HG03045 (cell line): ENCODE measurements around the gene CD164.
"Not testable (repeated sequence)": the region's sequence is repeated elsewhere in the genome, so short reads cannot be mapped to it uniquely, and the experiment has no call there.

ENCODE experiments used
- ATAC-seq: cut with Tn5 transposase; IDR thresholded peaks from one replicate; pipeline ENCODE4 v1.9.1; 2021; ENCODE audit warnings: mild to moderate bottlenecking, moderate library complexity; ENCODE audit not compliant: unreplicated experiment

CD164 gene

DNA sequence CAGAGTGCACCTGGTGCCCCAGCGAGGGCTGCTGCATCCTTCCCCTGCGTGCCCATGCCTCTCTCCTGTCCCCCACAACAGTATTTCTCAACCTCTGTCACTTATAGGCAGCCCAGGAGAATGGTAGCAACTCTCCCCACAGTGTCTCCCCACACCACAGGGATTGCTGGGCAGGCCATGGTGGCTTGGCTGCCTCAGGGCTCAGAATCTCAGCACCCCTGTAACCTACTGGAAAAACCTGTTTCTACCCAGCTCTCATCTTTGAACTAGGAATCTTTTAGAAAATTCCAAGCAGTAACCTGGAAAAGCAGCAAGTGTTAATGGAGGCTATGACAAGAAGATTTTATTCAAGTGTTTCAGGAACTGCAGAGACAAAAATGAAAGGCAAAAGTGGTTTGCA, 38.0 kb downstream of the CD164 start:
- no peak for ATAC-seq

DNA sequence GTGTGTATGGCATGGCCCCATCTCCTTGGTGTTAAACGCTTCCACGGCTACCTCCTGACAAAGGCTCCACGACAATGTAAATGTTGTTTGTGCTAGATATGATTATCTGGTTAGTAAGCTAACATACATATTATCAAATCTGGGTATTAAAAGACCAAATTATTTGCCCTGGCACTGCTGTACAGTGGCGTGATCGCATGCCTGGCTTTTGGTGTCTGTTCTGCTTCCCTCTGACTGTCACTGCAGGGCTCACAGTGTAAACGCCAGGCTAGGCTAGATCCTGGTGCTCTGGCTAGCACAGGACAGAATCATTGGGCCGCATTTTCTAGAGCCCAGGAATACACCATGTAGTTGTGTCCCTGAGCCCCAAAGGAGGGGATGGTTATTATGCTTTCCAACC, 38.7 kb downstream of the CD164 start:
- ATAC-seq, result no peak

DNA sequence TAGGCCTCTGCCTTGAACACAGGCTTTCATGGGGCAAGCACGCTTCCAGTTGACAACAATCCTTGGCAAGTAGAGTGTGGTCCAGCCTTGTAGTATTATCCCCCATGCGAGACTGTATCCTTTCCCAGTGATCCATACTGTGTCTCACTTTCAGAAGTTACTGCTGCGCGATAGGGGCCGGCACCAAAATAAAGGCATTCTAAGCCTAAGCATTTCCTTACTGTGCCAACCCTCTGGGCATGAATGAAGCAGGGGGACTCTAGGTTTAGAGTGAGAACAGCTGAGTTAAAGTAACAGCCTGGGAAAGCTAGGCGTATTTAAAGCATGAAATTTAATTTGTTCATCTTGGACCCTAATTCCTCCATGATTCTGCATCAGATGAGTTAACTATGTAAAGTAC, 39.4 kb downstream of the CD164 start:
- no peak for ATAC-seq

DNA sequence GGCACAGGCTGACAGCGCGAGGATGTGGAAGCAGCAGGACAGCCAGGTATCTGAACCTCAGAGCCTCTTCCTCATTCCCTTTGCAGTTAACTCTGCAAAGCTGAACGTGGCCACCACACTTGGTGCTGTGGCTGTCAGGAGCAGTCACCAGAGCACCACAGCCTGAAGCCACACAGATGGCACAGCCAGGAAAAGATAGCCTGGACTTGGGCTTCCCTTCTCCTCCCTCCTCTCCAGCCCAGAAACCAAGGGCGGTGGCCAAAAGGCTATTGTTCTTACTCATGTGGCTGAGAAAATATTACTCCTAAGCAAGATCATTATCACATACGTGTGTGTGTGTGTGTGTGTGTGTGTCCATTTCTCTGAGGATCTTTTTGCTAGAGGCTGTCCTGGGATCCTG, 39.8 kb downstream of the CD164 start:
- no peak for ATAC-seq

GRCh38 chr6:109340811-109341210, 41.5 kb downstream of the CD164 start:
- no peak for ATAC-seq

GRCh38 chr6:109339906-109340678, 42.2 kb downstream of the CD164 start:
- no peak for ATAC-seq

- no peak for ATAC-seq
Observed at GRCh38 chr6:109336221-109336961, 45.9 kb downstream of the CD164 start.

DNA sequence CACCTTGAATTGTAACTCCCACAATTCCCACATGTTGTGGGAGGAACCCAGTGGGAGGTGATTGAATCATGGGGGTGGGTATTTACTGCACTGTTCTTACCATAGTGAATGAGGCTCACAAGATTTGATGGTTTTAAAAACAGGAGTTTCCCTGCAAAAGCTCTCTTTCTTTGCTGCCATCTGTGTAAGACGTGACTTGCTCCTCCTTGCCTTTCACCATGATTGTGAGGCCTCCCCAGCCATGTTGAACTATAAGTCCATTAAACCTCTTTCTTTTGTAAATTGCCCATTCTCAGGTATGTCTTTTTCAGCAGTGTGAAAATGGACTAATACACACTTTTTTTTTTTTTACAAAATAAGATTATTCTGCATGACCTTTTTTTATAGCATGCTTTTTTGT, 48.4 kb downstream of the CD164 start:
- not testable (repeated sequence) for ATAC-seq

GRCh38 chr6:109332748-109333147, 49.5 kb downstream of the CD164 start:
- no peak for ATAC-seq

GRCh38 chr6:109331081-109331480, 51.2 kb downstream of the CD164 start:
- ATAC-seq, result no peak

- ATAC-seq, result no peak
Observed at GRCh38 chr6:109330263-109330662, 52.0 kb downstream of the CD164 start.

DNA sequence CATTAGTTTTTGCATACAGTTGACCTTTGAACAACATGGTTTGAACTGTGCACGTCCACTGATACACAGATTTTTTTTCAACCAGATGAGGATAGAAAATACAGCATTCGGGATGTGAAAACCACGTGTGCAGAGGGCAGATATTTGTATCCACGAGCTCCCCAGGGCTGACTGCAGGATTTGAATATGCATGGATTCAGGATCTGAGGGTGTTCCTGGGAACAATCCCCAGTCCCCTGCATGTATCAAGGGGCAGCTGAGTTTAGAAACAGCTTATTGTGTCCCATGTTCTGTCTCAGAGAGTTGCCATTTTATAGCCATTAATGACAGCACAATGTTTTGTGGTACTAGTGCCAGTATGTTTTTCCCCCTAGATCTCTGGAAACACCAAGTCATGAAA, 53.6 kb downstream of the CD164 start:
- ATAC-seq, result no peak

DNA sequence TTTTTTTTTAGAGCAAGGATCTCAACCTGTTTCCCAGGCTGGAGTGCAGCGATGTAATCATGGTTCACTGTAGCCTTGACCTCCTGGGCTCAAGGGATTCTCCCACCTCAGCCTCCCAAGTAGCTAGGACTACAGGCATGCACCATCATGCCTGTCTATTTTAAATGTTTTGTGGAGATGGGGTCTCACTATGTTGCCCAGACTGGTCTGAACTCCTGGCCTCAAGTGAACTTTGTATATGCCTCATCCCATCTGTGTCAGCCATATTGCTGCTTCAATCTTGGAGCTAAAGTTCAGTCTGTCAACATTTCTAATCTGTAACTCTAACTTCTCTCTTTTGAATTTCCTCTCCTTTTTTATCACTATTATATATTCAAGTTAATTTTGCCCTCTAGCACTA, 54.3 kb downstream of the CD164 start:
- no peak for ATAC-seq

GRCh38 chr6:109327491-109327890, 54.8 kb downstream of the CD164 start:
- ATAC-seq, result no peak

- no peak for ATAC-seq
Observed at GRCh38 chr6:109326351-109326750, 55.9 kb downstream of the CD164 start.

GRCh38 chr6:109325400-109325801, 56.9 kb downstream of the CD164 start:
- no peak for ATAC-seq

DNA sequence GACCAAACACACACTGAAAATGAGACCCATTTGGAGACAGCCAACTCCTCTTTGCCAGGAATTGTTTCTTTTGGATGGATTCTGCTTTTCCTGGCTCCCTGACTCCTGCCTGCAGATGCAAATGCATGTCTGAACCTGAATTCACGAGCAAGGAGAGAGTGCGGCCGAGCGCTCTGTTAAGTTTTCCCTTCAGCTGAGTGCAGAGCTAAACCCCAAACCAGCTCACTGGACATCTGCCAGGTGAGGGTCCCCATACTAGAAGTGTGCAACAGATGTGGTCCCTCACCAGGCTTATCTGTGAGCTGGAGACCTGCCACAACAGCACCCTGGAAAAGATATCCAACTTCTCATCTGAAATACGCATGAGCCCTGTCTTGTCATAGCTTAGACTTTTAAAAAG, 59.0 kb downstream of the CD164 start:
- ATAC-seq, result no peak

- no peak for ATAC-seq
Observed at GRCh38 chr6:109322825-109323224, 59.4 kb downstream of the CD164 start.

DNA sequence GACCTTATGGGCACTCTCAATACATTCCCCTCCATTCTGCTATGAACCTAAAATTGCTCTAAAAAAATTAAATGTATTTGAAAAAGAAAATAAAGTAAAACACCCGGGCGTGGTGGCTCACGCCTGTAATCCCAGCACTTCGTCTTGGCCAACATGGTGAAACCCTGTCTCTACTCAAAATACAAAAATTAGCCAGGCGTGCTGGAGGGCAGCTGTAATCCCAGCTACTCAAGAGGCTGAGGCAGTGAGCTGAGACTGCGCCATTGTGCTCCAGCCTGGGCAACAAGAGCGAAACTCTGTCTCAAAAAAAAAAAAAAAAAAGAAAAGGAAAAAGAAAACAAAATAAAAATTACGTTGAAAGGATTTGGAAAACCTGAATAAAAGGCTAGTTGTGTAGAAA, 60.5 kb downstream of the CD164 start:
- no peak for ATAC-seq

- no peak for ATAC-seq
Observed at GRCh38 chr6:109320072-109320471, 62.2 kb downstream of the CD164 start.

GRCh38 chr6:109318328-109318876, 63.9 kb downstream of the CD164 start:
- no peak for ATAC-seq

- ATAC-seq, result no peak
Observed at GRCh38 chr6:109316909-109317308, 65.4 kb downstream of the CD164 start.
